RWPE1 (cell line): Measurements from ENCODE around the gene GRIK4.

ENCODE experiments used
- CTCF ChIA-PET: fragments of 350-600 bp; sonication (Branson Sonifier 250); formaldehyde crosslinking; extraction: SDS; loops from one replicate; lab custom pipeline; 2021; lab: Yijun Ruan, JAX
- POLR2A ChIA-PET: fragments of 400-600 bp; formaldehyde crosslinking; extraction: SDS; loops from one replicate; lab custom pipeline; 2020; ENCODE audit warnings: antibody characterized with exemption; ENCODE audit not compliant: low non-redundant PET; lab: Yijun Ruan, JAX
- DNase-seq: peaks from one replicate; pipeline ENCODE4 v3.0.0; 2012; ENCODE audit warnings: low spot score
- H3K27ac ChIP-seq: fragments of 450-650 bp; 2 replicates; pipeline ENCODE4 v1.5.1; 2017
- CTCF ChIP-seq: fragments of 450-650 bp; conservative IDR thresholded peaks from 2 replicates; pipeline ENCODE4 v1.5.1; 2017; ENCODE audit warnings: low read depth, mild to moderate bottlenecking

GRIK4 gene

GRCh38 chr11:120835601-120836228, 324.2 kb downstream of the GRIK4 start:
- TF ChIP-seq CTCF = no peak
- CTCF ChIA-PET = no interaction called here
- DNase-seq = no peak
- POLR2A ChIA-PET = no interaction called here
- no peak overlapping the region for H3K27ac ChIP-seq

GRCh38 chr11:120837696-120838095, 326.1 kb downstream of the GRIK4 start:
- H3K27ac ChIP-seq = no peak overlapping the region
- no peak for DNase-seq
- ChIA-PET POLR2A (no interaction called here), CTCF (interaction anchor here (0.6 kb wide), 1 partner anchor 286 kb away, joined by 4 read pairs; no protein-coding TSS in a partner anchor)
- no peak for TF ChIP-seq CTCF

- ChIA-PET CTCF (no interaction called here), POLR2A (no interaction called here)
- DNase-seq = no peak
- no peak for TF ChIP-seq CTCF
- no peak overlapping the region for H3K27ac ChIP-seq
Measured at GRCh38 chr11:120839201-120839600, 327.7 kb downstream of the GRIK4 start.

- ChIA-PET POLR2A (no interaction called here), CTCF (no interaction called here)
- H3K27ac ChIP-seq = no peak overlapping the region
- TF ChIP-seq CTCF = no peak
- DNase-seq = no peak
Measured at GRCh38 chr11:120839846-120840402, 328.4 kb downstream of the GRIK4 start.

- TF ChIP-seq CTCF = no peak
- POLR2A ChIA-PET = no interaction called here
- CTCF ChIA-PET = no interaction called here
- DNase-seq = no peak
- H3K27ac ChIP-seq = no peak overlapping the region
Measured at GRCh38 chr11:120840661-120841060, 329.1 kb downstream of the GRIK4 start.

- CTCF ChIA-PET = no interaction called here
- POLR2A ChIA-PET = no interaction called here
- no peak for DNase-seq
- H3K27ac ChIP-seq = no peak overlapping the region
- TF ChIP-seq CTCF = no peak
Measured at GRCh38 chr11:120841074-120841473, 329.5 kb downstream of the GRIK4 start.
